UCSD-AML1 (cell line): Measurements from ENCODE around the gene HERC5.

Source experiments
- DNase-seq: peaks from one replicate; lab custom pipeline; 2025; ENCODE audit not compliant: unreplicated experiment; lab: John Stamatoyannopoulos, UW

The HERC5 gene

DNA sequence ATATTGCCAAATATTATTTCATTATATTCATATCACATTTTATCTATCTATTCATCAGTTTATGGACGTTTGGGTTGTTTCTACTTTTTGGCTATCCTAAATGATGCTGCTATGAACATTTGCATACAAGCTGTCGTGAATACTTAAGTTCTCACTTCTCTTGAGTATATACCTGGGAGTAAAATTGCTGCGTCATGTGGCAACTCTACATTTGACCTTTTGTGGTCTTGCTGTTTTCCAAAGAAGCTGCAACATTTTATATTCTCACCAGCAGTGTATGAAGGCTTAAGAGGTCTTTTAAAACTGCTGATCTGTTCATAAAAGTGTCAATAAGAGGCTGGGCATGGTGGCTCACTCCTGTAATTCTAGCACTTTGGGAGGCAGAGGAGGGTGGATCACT, 60.9 kb downstream of the HERC5 start:
- no peak for DNase-seq

DNA sequence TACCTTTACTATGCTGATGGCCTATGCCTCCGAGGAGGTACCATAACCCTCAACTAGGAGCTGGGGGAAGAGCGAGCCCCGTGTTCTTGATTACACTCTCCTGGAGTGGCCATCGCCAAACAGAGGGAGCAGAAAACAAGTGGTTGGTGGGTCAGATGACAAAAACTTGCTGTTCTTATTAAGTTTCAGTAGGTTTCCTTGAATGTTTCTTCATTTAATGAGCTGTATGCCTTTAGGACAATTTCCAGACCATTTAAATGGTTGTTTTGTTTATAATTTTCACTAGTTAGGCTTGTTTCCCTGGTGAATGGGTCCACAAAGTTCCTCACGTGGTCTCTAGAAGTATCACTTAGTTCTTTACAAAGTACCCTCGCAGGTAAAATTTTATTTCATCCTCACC, 62.0 kb downstream of the HERC5 start:
- DNase-seq, result no peak

DNA sequence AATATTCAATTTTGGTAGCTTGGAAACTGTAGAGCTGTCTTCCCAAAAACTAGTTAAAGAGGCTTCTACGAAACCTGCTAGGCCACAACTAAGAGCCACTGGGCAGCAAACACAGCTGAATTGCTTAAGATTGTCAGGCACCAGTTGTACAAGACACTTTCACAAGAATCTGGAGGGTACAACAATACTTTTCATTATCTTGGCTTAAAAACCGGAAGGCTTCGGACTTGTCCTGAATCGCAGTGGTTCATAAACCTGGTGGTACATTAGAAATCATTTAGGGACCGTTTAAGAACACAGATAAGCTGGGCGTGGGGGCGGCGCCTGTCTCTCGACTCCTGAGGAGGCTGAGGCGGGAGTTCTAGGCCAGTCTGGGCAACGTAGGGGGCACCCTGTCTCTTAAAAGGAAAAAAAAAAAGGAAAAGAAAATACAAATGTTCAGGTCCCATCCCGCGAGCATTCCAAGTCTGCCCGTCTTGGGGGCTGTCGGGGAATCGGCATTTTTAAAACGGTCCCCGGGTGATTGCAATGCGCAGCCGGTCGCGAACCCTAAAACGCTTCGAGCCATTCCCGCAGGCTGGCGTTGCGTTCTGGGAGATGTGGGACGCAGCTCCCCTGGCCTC, 65.9 kb downstream of the HERC5 start:
- DNase-seq, result peak; percentile 49

DNA sequence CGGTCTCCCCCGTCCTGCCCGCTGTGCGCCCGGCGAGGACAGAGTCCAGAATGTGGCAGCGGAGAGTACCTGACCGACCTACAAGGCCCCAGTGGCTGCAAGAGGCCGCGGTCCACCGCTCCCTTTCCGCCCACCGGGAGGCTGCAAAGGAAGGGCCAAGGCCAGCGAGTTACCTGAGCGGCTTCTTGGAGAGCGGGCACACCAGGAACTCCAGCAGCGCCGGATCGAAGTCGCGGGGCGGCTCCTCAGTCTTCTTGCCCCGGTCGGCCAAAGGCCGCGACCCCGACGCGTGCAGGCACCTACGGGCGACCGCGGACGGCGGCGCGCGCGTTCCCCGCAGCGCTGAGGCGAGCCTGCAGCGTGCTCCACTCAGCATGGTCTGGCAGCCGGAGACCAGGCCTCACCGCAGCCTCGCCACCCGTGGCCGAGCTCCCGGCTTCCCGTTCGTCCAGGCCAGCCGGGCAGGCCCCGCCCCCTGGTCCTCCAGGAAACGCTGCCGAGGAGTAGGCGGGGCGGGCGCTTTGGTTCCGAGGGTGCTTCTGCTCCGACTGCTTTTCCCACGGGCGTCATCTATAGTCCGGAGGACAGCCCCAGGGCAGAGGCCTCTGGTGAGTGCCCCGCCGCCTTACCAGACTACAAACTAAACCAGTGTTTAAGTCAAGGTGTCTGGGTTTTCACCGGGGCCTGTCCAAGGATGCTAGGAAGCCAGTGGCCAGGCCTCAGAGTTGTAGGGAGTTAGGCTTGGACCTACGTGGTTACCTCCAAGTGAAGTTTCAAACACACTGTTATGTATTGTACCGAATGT, 66.6 kb downstream of the HERC5 start, which contains the start of gene PYURF:
PYURF (minus strand) TSS at position 452 of the 805 bp plus-strand sequence; CDS start at position 376, 76 bp downstream.
- peak; percentile 96 for DNase-seq

DNA sequence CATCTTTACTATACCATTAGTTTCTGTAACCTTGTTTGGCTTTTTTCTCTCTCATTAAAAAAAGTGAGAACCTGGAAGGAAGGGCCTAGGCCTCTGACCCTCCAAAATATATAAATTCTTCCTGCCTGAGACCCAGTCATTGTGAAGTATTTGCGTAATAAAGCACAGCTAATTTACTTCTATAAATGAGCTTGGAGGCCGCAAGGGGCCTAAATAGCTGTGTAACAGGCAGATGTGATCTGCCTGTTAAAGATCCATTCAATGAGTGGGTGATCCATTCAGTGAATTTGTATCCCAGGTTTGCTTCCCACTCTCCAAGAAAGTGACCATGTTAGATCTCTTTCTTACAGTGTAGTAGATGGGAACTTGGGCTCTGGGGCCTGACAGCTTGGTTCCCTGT, 67.3 kb downstream of the HERC5 start:
- no peak for DNase-seq

DNA sequence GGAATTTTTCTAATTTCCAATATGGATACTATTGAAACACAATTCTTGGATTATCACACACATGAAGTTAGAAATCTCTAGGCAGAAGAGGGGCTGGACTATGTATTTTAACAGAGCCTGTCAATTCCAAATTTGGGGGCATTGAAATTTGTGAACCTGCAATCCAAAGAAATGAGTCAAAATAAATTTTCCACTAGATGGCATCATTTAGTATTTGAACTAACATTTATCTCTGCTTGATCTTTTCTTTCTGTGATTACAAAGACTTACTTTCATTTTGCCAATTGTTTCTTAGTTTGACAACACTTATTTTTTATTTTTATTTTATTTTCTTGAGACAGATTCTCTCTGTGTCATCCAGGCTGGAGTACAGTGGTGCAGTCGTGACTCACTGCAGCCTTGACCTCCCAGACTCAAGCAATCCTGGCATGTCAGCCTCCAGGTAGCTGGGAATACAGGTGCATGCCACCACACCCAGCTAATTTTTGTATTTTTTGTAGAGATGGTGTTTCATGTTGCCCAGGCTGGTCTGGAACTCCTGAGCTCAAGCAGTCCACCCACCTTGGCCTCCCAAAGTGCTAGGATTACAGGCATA, 69.4 kb downstream of the HERC5 start:
- no peak for DNase-seq

DNA sequence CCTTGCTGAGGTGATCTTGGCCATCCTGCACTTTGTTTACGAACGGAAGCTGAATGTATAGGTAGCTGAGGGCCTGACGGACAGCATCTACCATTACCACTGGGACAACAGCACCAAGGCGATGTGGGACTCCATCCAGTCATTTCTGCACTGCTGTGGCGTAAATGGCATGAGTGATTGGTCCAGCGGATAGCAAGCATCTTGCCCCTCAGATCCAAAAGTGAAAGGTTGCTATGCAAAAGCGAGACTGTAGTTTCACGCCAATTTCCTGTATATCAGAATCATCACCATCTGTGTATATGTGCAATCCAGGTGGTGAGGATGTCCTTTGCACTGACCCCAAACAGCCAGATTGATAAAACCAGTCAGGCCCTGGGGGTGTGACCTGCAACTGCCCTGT, 70.9 kb downstream of the HERC5 start:
- no peak for DNase-seq

DNA sequence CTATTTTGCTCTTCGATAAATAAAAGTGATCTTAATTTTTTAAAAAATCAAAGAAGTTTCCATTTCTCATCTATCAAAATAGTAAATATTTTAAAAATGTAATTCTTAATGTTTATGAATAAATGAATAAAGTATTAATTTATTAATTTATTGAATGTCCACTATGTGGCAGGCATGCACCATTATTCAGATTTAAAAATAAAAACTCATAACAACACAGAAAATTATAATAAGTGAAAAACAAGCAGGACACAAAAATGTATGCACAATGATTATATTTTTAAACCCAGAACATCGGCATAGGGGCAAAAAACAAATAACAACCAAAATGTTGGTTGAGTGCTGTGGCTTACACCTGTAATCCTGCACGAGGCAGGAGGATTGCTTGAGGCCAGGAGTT, 71.9 kb downstream of the HERC5 start:
- DNase-seq, result no peak

DNA sequence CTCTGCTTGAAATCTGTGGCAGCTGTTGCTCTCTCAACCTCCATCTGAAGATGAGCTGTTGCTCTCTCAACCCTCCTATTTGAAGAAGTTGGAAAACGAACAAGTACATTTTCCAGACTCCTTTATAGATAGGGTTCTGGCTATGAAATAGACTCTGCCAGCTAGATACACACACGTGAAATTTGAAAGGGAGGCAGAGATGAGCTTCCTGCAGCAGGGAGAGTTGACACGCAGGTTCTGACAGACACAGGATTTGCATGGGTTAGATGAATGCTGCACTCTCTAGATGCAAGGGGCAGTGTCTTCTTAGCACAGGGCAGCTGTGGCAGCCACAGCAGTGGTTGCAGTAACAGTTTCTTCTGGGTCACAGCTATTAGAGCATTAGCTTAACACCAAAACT, 74.6 kb downstream of the HERC5 start:
- peak; percentile 12 for DNase-seq

DNA sequence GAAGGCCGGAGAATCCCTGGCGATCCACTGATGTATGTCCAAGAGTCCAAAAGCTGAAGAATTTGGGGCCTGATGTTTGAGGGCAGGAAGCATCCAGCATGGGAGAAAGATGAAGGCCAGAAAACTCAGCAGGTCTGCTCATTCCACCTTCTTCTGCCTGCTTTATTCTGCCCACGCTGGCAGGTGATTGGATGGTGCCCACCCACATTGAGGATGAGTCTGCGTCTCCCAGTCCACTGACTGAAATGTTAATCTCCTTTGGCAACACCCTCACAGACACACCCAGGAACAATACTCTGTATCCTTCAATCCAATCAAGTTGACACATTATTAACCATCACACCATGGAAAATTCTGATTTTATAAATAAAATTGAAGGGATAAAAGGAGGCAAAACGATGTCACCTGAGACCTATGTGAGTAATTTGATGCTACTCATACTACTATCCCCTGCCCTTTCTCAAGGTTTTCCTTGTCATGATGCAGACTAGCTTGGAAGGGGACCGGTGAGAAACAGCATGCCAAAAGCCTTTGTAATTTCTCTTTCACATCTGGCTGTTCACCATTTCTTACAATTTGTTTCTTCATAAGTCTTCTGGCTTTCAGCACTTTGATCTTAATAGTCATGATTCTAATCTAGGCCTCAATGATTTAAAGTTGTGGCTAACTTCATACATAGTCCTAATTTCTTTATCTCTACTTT, 76.3 kb downstream of the HERC5 start:
- DNase-seq, result no peak

DNA sequence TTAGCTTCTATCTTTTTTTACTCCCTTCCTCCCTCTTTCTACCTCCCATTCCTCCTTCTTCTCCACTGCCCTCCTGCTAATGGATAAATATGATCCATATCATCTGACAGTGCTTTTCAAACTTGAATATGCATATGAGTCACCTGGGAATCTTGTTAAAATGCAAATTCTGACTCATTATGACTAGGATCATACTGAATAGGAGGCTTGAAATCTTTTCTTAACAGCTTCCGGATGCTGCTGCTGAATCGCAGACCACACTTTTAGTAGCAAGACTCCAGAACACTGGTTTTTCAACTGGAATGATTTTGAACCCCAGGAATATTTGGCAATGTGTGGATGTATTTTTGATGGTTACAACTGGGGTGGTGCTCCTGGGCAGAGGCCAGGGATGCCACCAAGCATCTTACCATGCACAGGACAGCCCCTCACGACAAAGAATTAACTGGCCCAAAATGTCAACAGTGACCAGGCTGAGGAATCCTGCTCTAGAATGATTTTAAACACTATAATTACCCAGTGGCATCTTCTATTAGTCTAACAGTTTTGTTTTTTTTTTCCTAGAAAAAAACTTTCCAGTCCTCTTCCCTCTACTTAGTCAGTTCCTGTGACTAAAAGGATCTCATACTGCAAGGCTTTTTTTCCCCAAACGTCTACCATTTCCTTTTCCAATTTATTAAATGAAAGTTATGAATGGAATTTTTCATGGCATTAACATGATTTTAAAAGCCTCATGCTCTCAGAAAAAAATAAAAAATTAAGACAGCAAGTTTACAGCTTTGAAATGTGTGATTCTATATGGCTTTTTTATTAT, 77.2 kb downstream of the HERC5 start:
- DNase-seq, result no peak

DNA sequence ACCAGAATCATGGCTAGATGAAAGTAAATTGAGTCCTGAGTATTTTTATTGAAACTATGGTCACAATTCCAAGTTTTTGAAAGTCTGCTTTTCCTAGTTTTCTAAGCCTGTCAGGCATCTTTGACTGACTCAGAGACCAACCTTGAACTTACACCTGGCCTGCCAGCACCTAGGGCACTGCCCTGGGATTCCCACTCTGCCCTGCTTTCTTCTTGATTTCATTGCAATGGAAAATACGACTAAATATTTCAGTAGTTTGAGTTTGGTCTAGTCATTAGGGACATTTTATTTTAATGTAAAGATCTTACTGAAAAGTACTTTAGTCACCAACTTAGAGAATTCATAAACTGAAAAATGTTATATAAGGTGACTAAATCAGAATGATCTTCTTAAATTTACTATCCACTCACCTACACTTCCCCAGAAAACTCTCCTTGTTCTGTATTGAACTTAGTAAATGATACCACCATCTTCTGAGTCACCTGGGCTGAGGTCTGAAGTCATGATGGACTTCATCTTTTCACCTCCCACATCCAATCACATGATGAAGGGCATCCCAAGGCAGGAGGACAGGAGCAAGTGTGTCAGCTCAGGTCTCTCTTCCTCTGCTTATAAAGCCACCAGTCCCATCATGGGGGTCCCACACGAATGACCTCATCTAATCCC, 78.3 kb downstream of the HERC5 start:
- DNase-seq, result no peak

DNA sequence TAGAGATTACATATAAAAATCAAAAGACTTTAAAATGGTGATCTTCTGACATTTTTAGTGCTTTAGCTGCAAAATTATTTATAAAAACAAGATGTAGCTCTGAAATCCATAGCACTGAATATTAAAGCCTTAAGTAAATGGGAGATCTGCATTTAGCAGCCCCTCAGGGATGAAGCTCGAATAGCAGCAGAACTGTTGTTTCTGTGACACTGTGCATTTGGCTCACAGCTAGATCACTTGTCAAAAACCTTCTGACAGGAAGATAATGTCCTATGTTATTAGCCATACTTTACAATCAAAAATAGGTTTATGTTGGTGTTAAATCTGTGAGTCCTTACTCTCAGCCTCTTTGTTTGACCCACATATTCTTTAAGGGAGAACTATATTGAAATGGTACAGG, 80.8 kb downstream of the HERC5 start:
- DNase-seq, result no peak

DNA sequence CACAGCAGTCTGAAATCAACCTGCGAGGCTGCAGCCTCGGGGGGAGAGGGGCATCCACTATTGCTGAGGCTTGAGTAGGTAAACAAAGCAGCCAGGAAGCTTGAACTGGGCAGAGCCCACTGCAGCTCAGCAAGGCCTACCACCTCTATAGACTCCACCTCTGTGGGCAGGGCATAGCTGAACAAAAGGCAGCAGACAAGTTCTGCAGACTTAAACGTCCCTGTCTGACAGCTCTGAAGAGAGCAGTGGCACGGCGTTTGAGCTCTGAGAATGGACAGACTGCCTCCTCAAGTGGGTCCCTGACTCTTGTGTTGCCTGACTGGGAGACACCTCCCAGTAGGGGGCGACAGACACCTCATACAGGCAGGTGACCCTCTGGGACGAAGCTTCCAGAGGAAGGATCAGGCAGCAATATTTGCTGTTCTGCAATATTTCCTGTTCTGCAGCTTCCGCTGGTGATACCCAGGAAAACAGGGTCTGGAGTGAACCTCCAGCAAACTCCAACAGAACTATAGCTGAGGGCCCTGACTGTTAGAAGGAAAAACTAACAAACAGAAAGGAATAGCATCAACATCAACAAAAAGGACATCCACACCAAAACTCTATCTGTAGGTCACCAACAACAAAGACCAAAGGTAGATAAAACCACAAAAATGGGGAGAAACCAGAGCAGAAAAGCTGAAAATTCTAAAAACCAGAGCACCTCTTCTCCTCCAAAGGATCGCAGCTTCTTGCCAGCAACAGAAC, 82.6 kb downstream of the HERC5 start:
- DNase-seq, result peak; percentile 71

DNA sequence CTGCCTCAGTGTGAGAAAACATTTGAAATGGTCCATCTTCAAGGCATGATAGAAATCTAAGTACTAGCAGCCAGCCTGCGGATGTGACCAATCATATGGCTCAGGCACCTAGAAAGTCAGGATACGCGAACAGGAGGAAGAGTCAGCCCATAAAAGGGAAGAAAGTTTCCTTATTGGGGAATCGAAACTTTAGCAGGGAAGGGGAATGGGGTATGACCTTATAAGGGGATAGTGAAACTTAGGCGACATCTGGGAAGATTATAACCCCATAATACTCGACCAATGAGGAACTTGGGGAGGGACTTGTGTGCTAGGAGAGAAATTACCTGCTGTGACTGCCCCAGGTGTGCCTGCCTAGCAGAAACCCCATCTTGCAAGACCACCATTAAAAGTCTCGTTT, 92.9 kb downstream of the HERC5 start:
- no peak for DNase-seq
